IPS-18c (cell line): Measurements from ENCODE around the gene TBC1D19.

Experiments
- H3K4me3 ChIP-seq: 2 replicates; pipeline ENCODE4 v1.7.0; 2013; ENCODE audit warnings: low read depth, mild to moderate bottlenecking, low read length, moderate library complexity; ENCODE audit not compliant: insufficient read depth
- H3K9me3 ChIP-seq: one replicate; pipeline ENCODE4 v1.6.1; 2013; ENCODE audit warnings: mild to moderate bottlenecking, low read length, moderate library complexity; ENCODE audit not compliant: control insufficient read depth, insufficient read depth

The TBC1D19 gene

DNA sequence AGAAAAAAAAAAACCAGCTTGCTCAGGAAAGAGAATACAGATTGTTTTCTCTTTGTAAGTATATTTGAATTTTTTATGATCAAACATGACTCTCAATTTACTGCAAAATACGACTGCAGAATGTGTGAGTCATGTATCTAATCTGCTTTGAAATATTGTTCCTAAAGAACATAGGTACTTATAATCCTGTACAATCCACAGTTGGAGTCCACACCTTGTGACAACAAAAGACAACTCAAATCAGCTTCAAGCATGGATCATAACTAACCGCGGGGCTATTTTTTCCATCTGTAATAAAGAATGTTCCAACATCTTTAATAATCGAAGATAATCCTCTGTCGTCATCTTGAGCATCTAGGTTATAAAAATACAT is 198.9 kb downstream of the TBC1D19 start:
- H3K4me3 ChIP-seq = no peak overlapping the region
- no peaks in the 10 kb centered on the region for H3K9me3 ChIP-seq

DNA sequence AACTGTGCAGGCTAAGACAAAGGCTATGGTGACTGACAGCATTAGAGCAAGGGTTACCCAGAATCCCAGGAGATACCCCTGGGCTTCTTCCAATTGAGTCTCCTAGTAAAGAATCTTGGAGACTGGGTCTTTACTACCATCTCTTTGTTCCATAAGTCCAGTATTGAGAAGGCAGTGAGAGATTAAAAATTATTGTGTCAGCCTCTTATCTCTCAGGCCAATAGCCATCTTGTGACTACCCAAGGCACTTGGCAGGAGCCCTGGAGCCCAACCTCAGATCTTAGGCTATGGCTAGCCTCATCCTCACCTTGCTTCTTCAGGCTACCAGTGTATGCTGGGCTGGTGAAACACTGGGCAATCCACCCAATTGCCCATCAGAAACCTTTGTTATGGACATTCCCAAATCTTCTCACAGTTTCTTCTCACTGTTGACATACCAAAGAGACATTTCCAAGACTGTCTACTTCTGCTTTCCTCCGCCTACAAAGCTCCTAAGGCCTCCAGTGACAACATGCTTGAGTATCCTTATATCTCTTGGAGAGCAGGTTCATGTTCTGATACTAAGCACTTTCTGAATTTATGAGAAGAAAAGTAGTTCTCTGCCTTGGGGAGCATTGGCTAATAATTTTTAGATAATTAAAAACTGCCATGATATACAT is 200.5 kb downstream of the TBC1D19 start:
- Histone ChIP-seq H3K4me3 (no peak overlapping the region), H3K9me3 (no peaks in the 10 kb centered on the region)

- no peaks in the 10 kb centered on the region for H3K9me3 ChIP-seq
- no peak overlapping the region for H3K4me3 ChIP-seq
Measured at GRCh38 chr4:26785312-26785711, 201.4 kb downstream of the TBC1D19 start.

DNA sequence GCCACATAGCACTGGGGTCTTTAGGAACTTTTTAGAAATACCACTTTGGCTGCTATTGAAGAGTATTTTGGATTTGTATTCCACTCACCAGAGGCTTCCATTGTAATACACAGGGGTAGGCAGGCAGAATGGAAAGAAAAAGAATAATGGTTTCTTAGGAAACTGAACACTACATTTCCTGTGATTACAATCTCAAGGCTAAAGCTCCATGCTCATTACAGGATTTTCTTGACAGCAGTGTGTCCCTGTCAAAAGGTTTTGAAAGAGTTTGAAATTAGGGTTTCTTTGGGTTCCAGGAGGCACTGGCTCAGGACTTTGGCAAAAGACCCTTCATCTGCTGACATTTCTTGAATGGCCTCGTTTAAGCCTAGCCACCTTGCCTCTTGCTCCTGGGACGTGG is 201.9 kb downstream of the TBC1D19 start:
- H3K9me3 ChIP-seq = no peaks in the 10 kb centered on the region
- no peak overlapping the region for H3K4me3 ChIP-seq

- Histone ChIP-seq H3K9me3 (no peaks in the 10 kb centered on the region), H3K4me3 (no peak overlapping the region)
Measured at GRCh38 chr4:26786916-26787315, 203.0 kb downstream of the TBC1D19 start.

- no peaks in the 10 kb centered on the region for H3K9me3 ChIP-seq
- no peak overlapping the region; the same call in 1 of the 2 replicates for H3K4me3 ChIP-seq
Measured at GRCh38 chr4:26787461-26788340, 203.8 kb downstream of the TBC1D19 start.

DNA sequence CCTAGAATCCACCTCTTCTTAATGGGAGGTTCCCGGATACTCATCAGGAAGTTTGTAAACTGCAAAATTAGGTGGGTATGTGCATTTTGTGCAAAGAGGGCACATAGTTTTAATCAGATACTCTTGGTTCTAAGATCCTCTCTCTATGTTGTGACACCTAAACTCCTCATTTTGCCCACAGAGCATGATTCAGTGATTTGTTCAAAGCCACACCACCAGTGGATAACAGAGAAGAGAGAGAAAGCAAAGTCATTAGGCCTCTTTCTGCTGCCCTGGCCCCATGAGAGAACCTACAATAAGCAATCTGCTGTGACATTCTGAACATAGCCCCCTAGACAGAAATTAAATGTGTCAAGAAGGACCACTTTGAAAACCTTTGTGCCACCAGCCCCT is 204.5 kb downstream of the TBC1D19 start:
- Histone ChIP-seq H3K4me3 (no peak overlapping the region), H3K9me3 (no peaks in the 10 kb centered on the region)

- Histone ChIP-seq H3K9me3 (no peaks in the 10 kb centered on the region), H3K4me3 (no peak overlapping the region)
Measured at GRCh38 chr4:26789208-26789607, 205.3 kb downstream of the TBC1D19 start.

DNA sequence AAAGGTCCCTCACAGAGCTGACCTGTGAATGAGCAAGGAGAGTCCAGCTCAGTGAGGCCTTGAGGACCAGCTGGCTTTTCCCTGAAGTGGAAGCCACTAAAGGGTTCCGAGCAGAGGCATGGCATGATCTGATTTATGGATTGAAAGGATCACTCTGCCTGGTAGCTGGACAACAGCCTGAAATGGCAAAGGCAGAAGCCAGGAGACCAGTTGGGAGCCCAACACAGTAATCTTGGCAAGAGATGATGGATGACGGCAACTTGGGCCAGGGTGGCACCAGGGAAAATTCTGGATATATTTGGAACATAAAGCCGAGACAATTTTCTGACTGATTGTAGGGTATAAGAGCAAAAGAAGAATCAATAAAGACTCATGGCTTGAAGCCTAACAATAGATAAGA is 207.5 kb downstream of the TBC1D19 start:
- Histone ChIP-seq H3K9me3 (no peaks in the 10 kb centered on the region), H3K4me3 (no peak overlapping the region)

DNA sequence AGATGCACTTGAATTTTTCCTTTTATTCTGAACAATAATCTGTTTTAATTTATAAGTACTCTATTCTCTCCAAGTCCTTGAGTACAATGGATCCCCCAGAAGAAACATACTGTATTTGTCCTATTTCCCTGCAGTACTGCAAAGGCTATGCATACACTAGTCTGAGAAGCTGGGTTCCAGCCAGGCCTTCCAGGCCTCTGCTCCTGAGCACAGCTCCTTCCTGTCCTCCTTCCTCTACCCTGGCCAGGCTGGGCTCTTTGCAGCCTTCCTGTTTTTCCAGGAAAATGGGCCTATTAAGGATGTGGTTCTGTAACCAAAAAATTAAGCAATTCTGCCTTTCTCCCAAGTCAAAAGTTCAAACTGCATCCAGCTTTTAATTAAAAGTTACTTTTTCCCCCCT is 208.8 kb downstream of the TBC1D19 start:
- Histone ChIP-seq H3K4me3 (no peak overlapping the region), H3K9me3 (no peaks in the 10 kb centered on the region)

DNA sequence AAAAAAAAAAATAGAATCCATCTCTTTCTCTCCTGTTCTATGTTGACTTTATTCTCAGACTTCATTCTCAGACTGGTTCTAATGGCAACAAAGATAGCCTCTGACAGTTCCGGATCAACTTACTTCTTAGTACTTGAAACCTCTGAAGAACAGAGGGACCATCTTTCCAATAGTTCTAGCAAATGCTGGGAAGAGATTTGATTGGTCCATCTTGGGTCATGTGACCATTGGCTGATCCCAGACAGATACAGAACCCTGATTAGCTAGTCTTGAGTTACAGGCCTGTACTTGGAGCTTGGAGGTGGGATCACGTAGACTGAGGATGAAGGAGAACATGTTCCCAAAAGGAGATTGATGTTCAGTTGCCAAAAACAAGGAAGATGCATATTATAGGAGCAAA is 209.9 kb downstream of the TBC1D19 start:
- Histone ChIP-seq H3K9me3 (no peaks in the 10 kb centered on the region), H3K4me3 (no peak overlapping the region)

DNA sequence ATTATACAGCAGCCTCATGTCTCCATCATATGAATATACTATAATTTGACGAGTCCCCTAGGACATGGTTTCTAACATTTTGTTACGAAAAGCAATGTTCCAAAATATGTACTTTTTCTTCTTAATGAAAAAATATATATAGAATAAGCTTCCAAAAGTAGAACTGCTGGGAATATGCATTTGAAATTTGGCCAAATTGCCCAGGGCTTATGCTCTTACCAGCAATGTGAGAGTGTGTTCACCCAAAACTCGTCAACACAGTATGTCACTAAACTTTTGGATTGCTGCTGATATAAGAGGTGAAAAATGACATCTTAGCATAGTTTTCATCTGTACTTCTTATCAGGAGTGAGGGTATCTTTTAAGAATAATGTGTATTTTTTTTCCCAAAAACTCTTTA is 212.2 kb downstream of the TBC1D19 start:
- no peaks in the 10 kb centered on the region for H3K9me3 ChIP-seq

DNA sequence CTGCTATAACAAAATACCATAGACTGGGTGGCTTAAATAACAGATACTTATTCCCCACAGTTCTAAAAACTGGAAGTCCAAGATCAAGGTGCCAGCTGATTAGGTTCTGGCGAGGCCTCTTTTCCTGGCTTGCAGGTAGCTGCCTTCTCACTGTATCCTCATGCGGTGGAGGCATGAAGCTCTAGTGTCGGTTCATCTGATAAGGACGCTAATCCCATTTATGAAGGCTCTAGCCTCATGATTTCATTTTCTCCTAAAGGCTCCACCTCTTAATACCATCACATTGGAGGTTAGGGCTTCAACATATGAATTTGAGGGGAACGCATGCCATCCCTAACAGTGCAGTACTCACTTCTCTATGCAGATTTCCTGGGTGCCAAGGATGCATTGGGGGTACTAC is 218.9 kb downstream of the TBC1D19 start:
- Histone ChIP-seq H3K4me3 (no peak overlapping the region), H3K9me3 (no peaks in the 10 kb centered on the region)

More for the DNA sequence above, 212.2 kb downstream of the TBC1D19 start:
- H3K4me3 ChIP-seq = no peak overlapping the region

GRCh38 chr4:26803211-26803861 is 219.5 kb downstream of the TBC1D19 start:
- Histone ChIP-seq H3K4me3 (no peak overlapping the region), H3K9me3 (no peaks in the 10 kb centered on the region)

DNA sequence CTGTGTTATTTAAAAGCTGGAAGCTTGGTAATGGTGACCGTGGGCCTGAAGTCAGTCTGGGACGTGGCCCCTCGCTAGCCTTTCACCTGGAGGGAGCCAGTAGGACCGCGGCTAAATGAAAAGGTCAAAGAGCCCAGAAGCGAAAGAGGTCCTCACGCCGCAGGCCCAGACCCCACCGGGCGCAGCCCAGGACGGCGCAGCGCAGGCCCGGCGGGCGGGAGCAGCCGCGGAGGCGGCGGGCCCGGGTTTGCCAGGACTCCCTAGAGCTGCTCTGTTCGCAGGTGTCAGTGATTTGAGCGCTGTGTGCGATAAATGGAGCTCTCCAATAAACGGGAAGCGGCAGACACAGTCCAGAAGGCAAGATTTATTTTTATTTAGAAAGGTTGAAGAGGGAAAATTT is 220.6 kb downstream of the TBC1D19 start:
- Histone ChIP-seq H3K9me3 (no peaks in the 10 kb centered on the region), H3K4me3 (no peak overlapping the region)

DNA sequence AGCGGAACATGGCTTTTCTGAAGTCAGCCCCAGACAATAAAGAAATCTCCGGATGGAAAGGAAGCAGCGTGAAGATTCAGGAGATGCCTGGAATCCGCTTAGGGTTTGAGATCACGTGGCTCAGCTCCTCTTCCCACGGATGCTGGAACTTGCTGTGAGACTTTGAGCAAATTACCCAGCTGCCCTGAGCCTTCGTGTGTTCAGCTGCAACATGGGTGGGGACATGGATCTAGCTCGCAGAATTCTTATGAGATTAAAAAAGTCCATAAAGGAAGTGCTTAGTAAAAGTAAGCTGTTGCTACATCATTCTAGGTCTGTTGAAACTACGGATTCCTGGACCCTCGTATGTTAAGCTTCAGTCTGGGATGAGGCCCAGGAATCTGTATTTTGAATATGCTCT is 221.0 kb downstream of the TBC1D19 start:
- Histone ChIP-seq H3K4me3 (no peak overlapping the region), H3K9me3 (no peaks in the 10 kb centered on the region)
